Suprapubic skin (tissue), 4 donors: ENCODE measurements around the gene RAE1. TPM values are rescaled to one million over a fixed set of nuclear protein-coding genes. Genes with fewer than 3 reads are reported as not detected.

Experiments used
- DNase-seq, 2 donors: peaks; one replicate each; pipeline ENCODE4 v3.0.0-alpha.2; 2019; ENCODE audit warnings: low spot score in 2 of 2
- H3K27ac ChIP-seq: fragments of 200-600 bp; sonication (generic); one replicate; pipeline ENCODE4 v1.5.1; 2019
- H3K27me3 ChIP-seq: fragments of 200-600 bp; sonication (generic); one replicate; pipeline ENCODE4 v1.5.1; 2019
- H3K36me3 ChIP-seq: fragments of 200-600 bp; sonication (generic); one replicate; pipeline ENCODE4 v1.5.1; 2019
- H3K4me1 ChIP-seq: fragments of 200-600 bp; sonication (generic); one replicate; pipeline ENCODE4 v1.5.1; 2019
- H3K4me3 ChIP-seq: fragments of 200-600 bp; sonication (generic); one replicate; pipeline ENCODE4 v1.5.1; 2019; ENCODE audit warnings: mild to moderate bottlenecking
- H3K9me3 ChIP-seq: fragments of 200-600 bp; sonication (generic); one replicate; pipeline ENCODE4 v1.5.1; 2019
- CTCF ChIP-seq, 2 donors: fragments of 200-600 bp in 1 of 2; fragments of 450-650 bp in 1 of 2; sonication (generic) in 1 of 2; IDR thresholded peaks; one replicate each; pipeline ENCODE4 v1.5.1; 2016 to 2019; ENCODE audit warnings: antibody characterized with exemption in 2 of 2, mild to moderate bottlenecking in 1 of 2, moderate library complexity in 1 of 2
- EP300 ChIP-seq: sonication (generic); formaldehyde crosslinking; IDR thresholded peaks from one replicate; pipeline ENCODE4 v1.6.1; 2017; ENCODE audit warnings: antibody characterized with exemption
- POLR2A ChIP-seq, 2 donors: fragments of 450-650 bp; IDR thresholded peaks; one replicate each; pipeline ENCODE4 v1.6.1; 2017; ENCODE audit warnings: antibody characterized with exemption in 2 of 2, mild to moderate bottlenecking in 2 of 2, moderate library complexity in 2 of 2
- POLR2AphosphoS5 ChIP-seq, 3 donors: sonication (generic); formaldehyde crosslinking; IDR thresholded peaks; one replicate each; pipeline ENCODE4 v1.6.1; 2017; ENCODE audit warnings: antibody characterized with exemption in 3 of 3
- WGBS: methylation state at CpG from one replicate; pipeline ENCODE4 v1.1.5; 2018; 5-methylcytosine and 5-hydroxymethylcytosine counted together
- total RNA-seq, 4 donors: library from RNA; depleted of rRNA; stranded (reverse); fragments of >200 nt; gene quantifications; one replicate each; pipeline ENCODE4 v1.1.0, GENCODE V29; 2016

RAE1 gene
- total RNA-seq, 4 donors from 2014 or later: 31.2 to 45.1 (median 37.2) TPM

GRCh38 chr20:57327820-57328219, 23.2 kb upstream of the RAE1 start:
- no peak overlapping the region for H3K4me3 ChIP-seq
- peaks cover 5% of the 10 kb centered on the region for H3K27me3 ChIP-seq
- WGBS: 79% methylated on average over 6 of the region's 6 CpGs
- no peaks in the 10 kb centered on the region for H3K36me3 ChIP-seq
- H3K27ac ChIP-seq: no peak overlapping the region
- no peak for DNase-seq
- TF ChIP-seq CTCF (IDR thresholded peaks at IDR 0.05): no peak
- TF ChIP-seq POLR2A (IDR thresholded peaks at IDR 0.05): no peak
- no peak for TF ChIP-seq EP300
- no peak for TF ChIP-seq POLR2AphosphoS5 (IDR thresholded peaks at IDR 0.05)
- no peaks in the 10 kb centered on the region for H3K9me3 ChIP-seq
- peaks cover 24% of the 10 kb centered on the region for H3K4me1 ChIP-seq

GRCh38 chr20:57329608-57330221, 21.3 kb upstream of the RAE1 start, which contains the start of gene SPO11:
SPO11 (plus strand) TSS chr20:57329803; CDS start chr20:57329868, 65 bp downstream.
- Histone ChIP-seq H3K27ac (no peak within 1 kb of the TSS), H3K36me3 (no peaks in the 10 kb centered on the region), H3K4me1 (peaks cover 23% of the 10 kb centered on the region), H3K27me3 (peaks cover 5% of the 10 kb centered on the region), H3K4me3 (no peak within 1 kb of the TSS), H3K9me3 (no peaks in the 10 kb centered on the region)
- TF ChIP-seq POLR2AphosphoS5 (IDR thresholded peaks at IDR 0.05): no peak
- no peak for TF ChIP-seq CTCF (IDR thresholded peaks at IDR 0.05)
- no peak for TF ChIP-seq EP300
- no peak for TF ChIP-seq POLR2A (IDR thresholded peaks at IDR 0.05)
- DNase-seq: no peak
- 82% methylated on average over 28 of the region's 40 CpGs for WGBS

GRCh38 chr20:57330998-57331397, 20.1 kb upstream of the RAE1 start:
- no peak for TF ChIP-seq CTCF (IDR thresholded peaks at IDR 0.05)
- no peak for TF ChIP-seq POLR2A (IDR thresholded peaks at IDR 0.05)
- TF ChIP-seq EP300: no peak
- no peak for TF ChIP-seq POLR2AphosphoS5 (IDR thresholded peaks at IDR 0.05)
- Histone ChIP-seq H3K4me3 (no peak overlapping the region), H3K36me3 (no peaks in the 10 kb centered on the region), H3K27ac (no peak overlapping the region), H3K27me3 (peaks cover 5% of the 10 kb centered on the region), H3K9me3 (no peaks in the 10 kb centered on the region), H3K4me1 (peaks cover 21% of the 10 kb centered on the region)
- DNase-seq: no peak
- WGBS: 35% methylated on average over 8 of the region's 8 CpGs

GRCh38 chr20:57332105-57333089, 18.7 kb upstream of the RAE1 start:
- peaks cover 5% of the 10 kb centered on the region for H3K27me3 ChIP-seq
- no peak for TF ChIP-seq POLR2A (IDR thresholded peaks at IDR 0.05)
- no peak for TF ChIP-seq POLR2AphosphoS5 (IDR thresholded peaks at IDR 0.05)
- TF ChIP-seq EP300: no peak
- TF ChIP-seq CTCF (IDR thresholded peaks at IDR 0.05): peak in 1 of 2 donors; percentile 22
- 53% methylated on average over 1 of the region's 1 CpG for WGBS

GRCh38 chr20:57335392-57335791, 15.7 kb upstream of the RAE1 start:
- no peaks in the 10 kb centered on the region for H3K36me3 ChIP-seq
- no peaks in the 10 kb centered on the region for H3K9me3 ChIP-seq
- DNase-seq: no peak
- no peak overlapping the region for H3K27ac ChIP-seq
- TF ChIP-seq EP300 (no peak), POLR2AphosphoS5 (IDR thresholded peaks at IDR 0.05) (no peak), POLR2A (IDR thresholded peaks at IDR 0.05) (no peak), CTCF (IDR thresholded peaks at IDR 0.05) (no peak)
- no peaks in the 10 kb centered on the region for H3K4me1 ChIP-seq
- H3K4me3 ChIP-seq: no peak overlapping the region
- H3K27me3 ChIP-seq: peaks cover 3% of the 10 kb centered on the region
- 69% methylated on average over 2 of the region's 2 CpGs for WGBS

More at GRCh38 chr20:57332105-57333089, 18.7 kb upstream of the RAE1 start:
- Histone ChIP-seq H3K9me3 (no peaks in the 10 kb centered on the region), H3K36me3 (no peaks in the 10 kb centered on the region), H3K4me3 (no peak overlapping the region), H3K4me1 (peaks cover 7% of the 10 kb centered on the region), H3K27ac (no peak overlapping the region)
- no peak for DNase-seq
